ENCODE data around the gene KCNQ1.

GRCh38 chr11:2450321-2451041 is 5.7 kb downstream of the KCNQ1 start:
- no peak for TF ChIP-seq EZH2phosphoT487 (IDR thresholded peaks at IDR 0.05; ENCODE audit: insufficient read depth, low read depth)
- TF ChIP-seq EZH2 (IDR thresholded peaks at IDR 0.05; ENCODE audit: insufficient read depth, poor library complexity, severe bottlenecking): no peak
